ENCODE measurements around the gene CPNE9.
A peak's percentile ranks its signal among the peaks of the same experiment; 100 is the strongest.

CPNE9 gene

DNA sequence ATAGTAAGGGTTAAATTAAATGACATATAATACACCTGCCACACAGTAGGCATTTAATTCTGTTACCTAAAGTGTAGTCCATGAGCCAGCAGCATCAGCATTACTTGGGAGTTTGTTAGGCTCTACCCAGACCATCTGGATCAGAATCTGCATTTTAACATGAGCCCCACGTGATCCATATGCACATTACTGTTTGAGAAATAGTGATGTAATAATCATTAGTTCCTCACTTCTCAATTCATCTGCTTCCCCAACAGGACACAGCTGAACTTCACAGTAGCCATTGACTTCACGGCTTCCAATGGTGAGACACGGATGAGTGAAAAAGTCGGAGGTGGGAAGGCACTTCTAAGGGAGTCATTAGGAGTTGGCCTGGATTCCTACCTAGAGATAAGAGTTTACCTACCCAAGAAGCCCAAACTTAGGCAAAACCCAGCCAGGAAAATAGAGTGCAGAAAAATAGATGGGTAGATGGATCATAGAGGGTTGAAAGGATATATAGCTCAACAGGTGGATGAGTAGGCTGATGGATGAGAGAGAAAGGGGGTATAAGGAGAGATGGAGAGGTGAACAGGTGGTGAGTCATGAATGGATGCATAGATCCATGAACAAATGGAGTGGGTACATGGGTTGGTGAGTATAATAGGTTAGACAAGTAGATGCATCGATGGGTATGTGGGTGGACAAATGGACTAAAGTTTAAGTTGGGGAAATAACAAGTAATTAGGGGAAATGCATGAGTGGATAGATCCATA, 13.3 kb downstream of the CPNE9 start:
- DNase-seq, result no peak

DNA sequence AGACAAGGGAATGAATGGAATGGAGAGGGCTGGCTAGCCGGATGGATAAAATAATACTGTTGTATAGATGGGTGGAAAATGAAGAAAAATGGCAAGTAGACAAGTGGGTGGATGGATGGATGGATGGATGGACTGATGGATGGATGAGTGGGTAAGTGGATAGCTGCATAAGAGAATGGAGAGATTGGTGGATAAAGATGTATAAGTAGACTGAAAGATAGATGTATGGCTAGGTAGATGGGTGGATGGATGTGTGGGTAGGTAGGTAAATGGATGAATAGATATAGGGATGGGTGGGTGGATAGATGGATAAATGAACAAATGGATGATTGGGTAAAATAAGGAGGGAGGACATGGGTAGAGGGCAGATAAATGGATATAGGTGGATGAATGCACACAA, 13.9 kb downstream of the CPNE9 start:
- no peak for DNase-seq

DNA sequence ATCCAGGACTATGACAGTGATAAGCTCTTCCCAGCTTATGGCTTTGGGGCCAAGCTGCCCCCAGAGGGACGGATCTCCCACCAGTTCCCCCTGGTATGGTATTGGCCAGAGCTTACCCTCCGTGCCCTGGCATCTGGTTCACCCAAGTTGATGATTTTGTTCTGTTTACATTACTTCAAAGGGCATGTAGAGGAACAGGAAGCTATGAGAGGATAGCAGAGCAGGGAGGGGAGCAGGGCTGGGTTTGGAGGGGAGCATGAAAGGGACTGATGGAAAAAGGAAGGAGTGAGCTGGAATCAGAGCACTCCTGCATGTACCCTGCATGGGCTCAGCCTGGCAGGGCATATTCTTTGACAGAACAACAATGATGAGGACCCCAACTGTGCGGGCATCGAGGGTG, 14.5 kb downstream of the CPNE9 start:
- no peak for DNase-seq

DNA sequence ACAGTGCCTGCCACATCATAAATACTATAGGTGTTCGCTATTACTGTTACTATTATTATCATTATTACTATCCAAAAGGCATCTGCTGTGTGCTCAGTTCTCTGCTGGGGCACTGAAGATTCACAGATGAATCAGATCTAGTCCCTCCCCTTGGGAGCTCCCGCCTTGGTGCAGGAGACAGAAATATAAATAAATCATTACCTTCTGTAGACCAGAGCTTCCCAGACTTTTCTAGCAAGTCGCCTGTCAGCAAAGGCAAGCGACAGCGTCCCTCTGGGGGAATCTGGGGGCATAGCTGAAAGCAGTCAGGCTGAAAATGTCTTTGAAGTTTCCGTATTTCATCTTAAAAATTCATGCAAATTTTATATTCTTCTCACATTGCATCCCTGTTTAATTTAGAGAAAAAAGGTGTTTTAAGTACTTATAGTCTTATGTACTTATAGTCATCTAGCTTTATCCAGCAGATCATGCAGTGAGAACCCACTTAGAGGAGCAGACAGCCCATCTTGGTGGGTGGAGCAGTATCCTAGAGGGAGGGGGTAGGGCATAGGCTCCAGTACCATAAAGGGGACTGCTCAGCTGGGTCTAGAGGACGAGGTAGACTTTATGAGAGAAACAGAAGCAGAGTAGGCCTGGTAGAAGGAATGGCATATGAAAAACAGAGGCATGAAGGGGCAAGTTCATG, 17.5 kb downstream of the CPNE9 start:
- no peak for DNase-seq

DNA sequence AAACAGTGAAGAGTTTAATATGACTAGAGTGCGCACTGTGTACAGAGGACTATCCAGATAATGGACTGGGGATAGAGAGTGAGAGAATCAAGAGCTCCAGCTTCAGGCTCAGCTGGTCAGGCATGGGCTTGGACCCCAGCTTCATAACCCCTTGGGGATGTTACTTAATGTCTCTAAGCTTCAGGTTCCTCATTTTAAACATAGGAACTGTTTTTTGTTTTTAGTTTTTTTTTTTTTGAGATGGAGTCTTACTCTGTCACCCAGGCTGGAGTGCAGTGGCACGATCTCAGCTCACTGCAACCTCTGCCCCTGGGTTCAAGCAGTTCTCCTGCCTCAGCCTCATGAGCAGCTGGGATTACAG, 18.0 kb downstream of the CPNE9 start:
- DNase-seq, result no peak

DNA sequence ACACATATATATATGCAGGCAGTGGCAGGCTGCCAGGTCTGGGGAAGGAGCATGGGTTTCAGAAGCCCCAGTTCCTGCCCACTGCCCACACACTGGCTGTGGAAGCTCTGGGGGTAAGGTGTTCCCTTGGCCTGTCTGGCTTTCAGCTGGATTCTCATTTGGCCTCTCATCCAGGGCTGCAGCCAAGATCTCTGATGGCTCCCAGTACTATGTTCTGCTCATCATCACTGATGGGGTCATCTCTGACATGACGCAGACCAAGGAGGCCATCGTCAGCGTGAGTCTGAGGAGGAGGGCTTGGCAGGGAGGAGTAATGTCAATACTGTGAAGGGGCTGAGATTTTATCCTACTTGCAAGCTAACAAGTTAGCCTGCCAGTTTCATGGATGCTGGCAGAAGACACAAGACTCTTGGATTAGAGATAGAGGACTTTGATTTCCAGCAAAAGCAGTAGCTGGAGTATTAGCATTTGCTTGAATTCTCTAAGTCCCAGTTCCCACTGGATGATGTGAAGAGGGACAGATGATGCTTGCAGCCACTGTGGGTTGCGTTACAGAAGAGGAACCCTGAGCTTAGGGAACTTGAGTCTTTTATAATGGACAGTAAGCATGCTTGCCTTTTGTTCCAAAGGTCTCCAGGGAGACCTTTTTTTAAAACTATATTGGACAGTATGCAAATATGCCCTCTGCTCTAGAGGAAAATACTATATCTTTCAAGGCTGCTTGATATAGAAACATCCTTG, 22.3 kb downstream of the CPNE9 start:
- DNase-seq, result no peak

DNA sequence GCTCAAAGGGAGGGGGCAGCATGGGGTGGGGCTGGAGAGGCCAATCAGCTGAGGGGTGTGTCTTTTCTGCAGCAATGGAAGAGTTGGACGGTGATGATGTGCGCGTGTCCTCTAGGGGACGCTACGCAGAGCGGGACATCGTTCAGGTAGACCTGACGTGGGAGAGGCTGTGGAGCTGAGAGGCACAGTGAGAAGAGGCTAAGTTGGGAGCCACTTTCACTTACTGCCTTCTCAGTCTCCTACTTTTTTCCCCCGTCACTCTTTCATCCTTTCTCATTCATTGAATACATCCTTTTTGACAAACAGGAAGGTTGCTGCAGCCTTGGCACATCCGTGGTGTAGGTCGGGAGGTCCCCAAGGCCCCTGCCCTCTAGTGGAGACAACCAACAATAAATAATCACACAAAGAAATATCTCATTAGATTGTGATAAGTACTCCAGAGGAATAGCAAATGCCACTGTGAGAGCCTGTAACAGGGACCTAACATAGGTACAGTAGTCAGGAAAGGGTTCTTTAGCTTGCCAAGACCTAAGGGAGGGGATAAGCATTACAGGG, 23.5 kb downstream of the CPNE9 start:
- DNase-seq, result peak; percentile 74

DNA sequence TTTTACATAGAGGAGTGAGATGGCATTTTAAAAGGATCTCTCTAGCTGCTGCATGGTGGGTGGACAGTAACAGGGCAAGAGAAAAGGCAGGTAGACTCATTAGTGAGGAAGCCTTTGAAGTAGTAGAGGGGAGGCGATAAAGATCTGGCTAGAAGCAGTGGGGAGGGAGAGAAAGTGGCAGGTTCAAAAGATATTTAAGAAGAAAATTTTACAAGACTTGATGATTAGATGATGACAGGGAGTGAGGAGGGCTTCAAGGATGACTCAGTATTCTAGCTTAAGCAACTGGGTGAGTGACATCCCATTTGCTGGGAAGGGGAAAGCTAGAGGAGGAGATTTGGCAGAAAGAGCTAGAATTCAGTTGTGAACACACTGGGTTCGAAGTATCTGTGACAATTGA, 24.1 kb downstream of the CPNE9 start:
- DNase-seq, result no peak

DNA sequence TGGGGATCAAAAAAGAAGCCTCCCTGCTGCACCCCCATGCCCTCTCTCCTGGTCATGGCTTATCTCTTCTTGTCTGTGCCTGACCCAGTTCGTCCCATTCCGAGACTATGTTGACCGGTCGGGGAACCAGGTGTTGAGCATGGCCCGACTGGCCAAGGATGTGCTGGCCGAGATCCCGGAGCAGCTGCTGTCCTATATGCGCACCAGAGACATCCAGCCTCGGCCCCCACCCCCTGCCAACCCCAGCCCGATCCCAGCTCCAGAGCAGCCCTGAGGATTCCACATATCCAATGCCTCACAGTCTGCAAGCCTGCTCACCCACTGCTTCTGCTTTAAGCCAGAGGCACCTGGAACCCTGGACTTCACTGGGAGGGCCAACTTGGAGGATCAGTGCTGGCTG, 25.8 kb downstream of the CPNE9 start:
- DNase-seq, result no peak

DNA sequence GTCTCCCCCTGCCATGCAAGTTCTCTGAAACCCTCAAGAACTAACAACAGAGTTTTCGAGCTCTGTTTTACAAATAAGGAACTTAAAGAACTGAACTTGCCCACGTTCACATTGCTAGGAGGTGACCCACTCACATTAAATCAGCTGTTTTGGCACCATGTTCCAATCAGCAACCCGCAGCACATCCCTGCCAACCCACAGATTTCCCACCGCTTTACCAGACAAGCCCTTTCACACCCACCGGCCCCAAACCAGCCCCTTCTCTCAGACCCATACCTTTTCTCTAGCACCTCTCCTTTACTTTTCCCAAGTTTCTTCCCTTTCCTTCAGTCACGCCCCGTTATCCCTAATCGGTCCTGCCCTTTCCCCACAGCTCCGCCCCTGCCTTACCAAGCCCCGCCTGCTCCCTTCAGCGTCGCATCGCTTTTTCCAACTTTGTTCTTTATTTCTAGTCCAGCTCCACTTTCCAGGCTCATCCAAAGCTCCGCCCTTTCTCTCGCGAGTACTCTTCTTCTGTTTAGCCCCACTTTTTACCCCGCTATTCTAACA, 27.1 kb downstream of the CPNE9 start:
- no peak for DNase-seq

DNA sequence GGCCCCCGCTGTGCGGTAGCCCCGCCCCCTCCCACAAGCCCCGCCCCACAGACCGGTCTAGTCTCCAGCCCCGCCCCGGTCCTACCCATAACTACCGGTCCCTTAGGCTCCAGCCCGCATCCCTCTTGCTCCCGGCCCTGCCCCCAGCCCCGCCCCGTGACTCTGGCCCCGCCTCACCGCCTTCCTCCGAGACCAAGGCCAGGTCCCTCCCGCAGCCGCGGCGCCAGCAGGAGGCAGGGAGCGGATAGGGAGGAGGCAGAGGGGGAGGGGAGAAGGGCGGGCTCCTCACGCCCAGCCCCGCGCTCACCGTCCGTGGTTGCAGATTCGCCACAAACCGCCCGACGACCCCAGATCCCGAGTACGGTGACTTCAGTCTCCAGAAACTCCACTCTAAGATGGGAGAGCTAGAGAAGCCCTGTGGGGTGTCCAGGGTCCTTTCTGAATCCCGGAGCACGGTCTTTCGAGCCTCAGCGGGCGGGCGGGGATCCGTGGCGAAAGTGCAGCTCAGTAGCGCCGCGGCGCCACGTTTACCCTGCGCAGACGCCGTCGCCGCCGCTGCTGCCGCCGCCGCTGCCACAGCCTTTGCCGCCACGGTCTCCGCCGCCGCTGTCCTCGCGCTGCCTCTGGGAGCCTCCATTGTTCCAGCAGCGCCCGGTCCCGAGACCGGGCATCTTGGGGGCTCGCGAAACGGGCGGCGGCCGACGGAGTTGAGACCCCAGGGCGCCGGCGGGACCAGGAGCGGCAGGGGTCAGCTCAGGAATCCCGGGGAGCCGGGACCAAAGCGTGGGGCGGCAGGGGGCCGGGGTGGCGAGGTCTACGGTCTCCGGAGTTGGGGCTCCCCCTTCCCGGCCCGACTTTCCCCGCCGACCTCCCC, 27.8 kb downstream of the CPNE9 start, which contains the start of gene BRPF1:
Gene BRPF1, plus strand, starts transcription at position 530 of the 874 bp plus-strand sequence. CDS start 2,406 bp downstream, outside the sequence.
- DNase-seq, result peak; percentile 98

DNA sequence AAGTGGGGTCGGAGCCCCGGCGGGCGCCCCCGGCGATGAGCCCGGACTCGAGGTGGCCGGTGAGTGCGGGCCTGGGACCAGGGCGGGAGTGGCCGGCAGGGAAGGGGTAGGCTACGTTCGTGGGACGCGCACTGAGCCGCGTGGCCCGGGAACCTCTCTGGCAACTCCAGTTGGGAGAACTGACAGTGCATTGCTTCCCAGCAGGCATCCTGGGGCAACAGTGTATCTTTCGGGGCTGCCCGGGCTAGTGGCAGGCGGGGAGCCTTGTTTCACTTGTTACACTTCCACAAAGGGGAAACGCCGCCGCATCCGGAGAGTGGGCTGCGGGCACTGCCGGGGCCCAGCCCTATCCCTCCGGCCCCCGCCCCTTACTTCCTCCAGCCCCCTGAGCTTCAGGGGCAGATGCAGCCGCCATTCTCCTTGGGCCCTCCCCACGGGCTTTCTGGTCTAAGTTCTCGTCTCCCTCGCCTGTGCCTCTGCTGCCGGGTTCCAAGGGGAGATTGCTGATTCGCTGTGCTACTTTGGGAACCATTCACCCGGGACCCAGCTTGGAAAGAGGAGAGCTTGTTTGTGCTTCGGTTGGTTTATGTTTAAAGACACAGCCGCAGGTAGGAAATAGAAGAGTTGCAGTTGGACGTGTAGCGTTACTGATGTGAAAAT, 28.6 kb downstream of the CPNE9 start:
- DNase-seq, result peak; percentile 78

DNA sequence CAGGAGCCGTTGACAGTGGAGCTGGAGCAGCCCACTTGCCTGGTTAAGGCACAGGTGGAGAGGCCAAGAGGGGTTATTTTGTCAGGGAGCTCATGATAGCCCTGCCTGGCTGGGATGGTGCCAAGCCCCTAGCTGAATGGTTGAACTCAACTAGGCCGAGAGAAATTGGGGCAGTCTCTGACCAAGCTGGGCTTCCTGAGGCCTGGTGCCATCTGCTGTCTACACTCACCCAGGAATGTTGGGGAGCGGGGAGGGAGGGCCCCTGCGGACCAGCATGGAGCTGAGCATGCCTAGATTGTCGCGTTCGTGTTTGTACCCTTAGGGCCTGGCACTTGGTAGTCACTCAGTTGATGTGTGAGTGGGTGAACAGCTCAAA, 29.1 kb downstream of the CPNE9 start:
- no peak for DNase-seq

DNA sequence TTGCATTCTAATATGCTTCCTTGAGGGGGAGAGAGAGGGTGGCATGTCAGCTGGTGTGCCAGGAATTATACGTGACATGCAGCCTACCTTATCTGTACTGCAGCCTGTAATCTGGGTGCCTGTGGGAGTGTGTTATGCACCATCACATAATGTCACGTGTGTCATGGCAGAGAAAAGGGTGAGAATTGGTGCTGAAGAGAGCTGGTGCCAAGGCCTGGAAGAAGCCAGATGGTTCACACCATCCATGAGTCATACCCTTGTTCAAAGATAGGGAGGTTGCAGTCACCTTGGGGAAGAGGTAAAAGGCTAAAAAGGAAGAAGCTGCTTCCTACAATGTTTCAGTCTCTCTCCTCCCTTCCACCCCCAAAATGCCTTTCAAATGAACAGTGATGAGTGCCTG, 33.2 kb downstream of the CPNE9 start:
- no peak for DNase-seq

DNA sequence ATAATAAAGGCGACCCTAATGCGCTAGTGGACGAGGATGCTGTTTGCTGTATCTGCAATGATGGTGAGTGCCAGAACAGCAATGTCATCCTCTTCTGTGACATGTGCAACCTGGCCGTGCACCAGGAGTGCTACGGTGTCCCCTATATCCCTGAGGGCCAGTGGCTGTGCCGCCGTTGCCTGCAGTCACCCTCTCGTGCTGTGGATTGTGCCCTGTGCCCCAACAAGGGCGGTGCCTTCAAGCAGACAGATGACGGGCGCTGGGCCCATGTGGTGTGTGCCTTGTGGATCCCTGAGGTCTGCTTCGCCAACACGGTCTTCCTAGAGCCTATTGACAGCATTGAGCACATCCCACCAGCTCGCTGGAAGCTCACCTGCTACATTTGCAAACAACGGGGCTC, 35.5 kb downstream of the CPNE9 start:
- DNase-seq, result no peak

DNA sequence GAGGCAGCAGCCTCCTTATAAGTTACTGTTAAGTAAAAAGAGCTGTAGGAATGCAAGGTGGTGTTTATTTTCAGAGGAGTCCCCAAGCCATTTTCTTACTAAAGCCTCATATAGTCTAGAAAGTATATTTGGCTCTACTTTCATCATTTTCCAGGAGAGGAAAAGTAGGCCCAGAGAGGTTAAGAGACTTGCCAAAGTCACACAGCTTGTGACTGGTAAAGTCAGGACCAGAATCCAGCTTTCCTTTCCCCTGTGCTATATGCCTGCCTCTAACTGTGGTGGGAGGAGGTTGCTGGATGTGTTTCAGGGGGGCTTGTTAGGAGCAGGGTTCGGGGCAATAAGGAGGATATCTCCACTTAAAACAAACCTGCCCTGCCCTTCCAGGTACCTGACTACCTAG, 38.9 kb downstream of the CPNE9 start:
- no peak for DNase-seq

DNA sequence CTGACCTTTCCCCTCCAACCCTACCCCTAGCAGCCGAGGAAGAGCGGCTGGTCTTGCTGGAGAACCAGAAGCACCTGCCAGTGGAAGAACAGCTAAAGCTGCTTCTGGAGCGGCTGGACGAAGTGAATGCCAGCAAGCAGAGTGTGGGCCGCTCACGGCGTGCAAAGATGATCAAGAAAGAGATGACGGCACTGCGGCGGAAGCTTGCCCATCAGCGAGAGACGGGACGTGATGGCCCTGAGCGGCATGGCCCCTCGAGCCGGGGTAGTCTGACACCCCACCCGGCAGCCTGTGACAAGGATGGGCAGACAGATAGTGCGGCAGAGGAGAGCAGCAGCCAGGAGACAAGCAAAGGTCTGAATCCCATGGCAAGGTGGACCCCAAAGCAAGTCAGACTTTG, 39.9 kb downstream of the CPNE9 start:
- no peak for DNase-seq

DNA sequence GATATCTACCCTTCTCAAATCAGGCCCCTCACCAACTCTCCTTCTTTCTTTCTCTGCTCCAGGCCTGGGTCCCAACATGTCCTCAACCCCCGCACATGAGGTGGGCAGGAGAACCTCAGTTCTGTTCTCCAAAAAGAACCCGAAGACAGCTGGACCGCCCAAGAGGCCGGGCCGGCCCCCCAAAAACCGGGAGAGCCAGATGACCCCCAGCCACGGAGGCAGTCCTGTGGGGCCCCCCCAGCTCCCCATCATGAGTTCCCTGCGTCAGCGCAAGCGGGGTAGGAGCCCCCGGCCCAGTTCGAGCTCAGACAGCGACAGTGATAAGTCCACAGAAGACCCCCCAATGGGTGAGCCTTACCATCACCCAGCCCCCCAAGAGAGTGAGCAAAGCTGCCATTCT, 40.5 kb downstream of the CPNE9 start:
- no peak for DNase-seq

DNA sequence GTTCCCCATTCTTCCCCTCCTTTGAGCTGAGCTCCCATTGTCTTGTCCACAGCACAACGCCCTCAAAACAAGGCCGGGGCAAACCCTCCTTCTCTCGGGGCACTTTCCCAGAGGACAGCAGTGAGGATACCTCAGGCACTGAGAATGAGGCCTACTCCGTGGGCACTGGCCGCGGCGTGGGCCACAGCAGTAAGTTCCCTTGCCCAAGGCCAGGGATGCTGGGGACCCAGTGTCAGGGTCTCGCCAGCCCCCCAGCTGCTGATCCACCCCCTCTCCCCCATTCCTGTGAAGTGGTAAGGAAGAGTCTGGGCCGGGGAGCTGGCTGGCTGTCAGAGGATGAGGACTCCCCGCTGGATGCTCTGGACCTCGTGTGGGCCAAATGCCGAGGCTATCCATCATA, 41.9 kb downstream of the CPNE9 start:
- DNase-seq, result no peak

DNA sequence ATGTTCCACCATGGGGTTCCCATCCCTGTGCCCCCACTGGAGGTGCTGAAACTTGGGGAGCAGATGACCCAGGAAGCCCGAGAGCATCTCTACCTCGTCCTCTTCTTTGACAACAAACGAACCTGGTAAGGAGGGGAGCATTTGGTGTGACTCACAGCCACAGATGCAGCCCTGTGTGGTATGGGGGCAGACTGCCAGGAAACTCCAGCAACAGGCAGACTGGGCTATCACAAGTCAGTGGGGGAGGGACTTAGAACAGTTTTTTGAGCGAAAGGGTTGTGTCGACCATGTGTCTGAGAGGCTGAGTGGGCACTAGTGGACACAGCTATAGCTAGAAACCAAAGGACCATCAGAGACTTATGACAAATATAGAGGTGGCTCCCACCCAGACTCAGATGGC, 42.7 kb downstream of the CPNE9 start:
- no peak for DNase-seq

DNA sequence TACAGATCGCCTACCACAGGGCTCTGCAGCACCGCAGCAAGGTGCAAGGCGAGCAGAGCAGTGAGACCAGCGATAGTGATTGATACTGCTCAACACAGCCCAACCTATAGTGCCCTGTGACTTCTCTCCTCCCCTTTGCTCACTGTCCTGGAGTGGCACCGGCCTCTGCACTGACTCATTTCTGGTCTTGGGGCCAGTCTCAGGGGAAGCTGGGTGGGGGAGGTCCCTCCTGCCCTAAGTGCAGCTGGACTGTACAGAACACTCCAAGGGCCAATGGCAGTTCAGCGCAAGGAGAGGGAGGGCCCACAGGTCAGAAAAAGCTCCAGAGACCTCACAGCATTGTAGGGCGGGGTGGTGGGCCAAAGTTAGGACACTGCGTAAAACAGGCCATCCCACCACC, 43.6 kb downstream of the CPNE9 start:
- no peak for DNase-seq

DNA sequence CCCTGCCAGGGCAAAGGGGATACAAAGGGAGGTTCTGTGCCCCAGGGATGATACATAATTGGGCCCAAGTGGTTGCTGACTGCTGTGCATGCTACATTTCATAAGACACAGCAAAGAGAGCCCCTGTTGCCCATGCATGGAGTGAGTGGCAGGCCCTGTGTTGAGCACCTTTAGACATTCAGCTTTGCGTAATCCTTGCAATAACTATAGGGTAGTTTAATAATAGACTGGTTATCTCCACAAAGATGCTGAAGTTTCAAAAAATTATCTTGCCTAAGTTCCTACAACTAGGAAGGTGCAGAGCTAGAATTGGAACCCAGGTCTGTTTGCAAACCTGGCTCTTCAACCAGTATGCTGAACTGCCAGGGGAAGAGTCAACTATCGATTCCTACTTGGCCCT, 44.4 kb downstream of the CPNE9 start:
- no peak for DNase-seq
